LHCN-M2 (cell line): Measurements from ENCODE around the gene DNAH3. TPM values are rescaled to one million over a fixed set of nuclear protein-coding genes. Genes with fewer than 3 reads are reported as not detected.
A peak's percentile ranks its signal among the peaks of the same experiment; 100 is the strongest.
"Not testable (repeated sequence)": the region's sequence is repeated elsewhere in the genome, so short reads cannot be mapped to it uniquely, and the experiment has no call there.

Experiments used
- DNase-seq: peaks from one replicate; pipeline ENCODE4 v3.0.0-alpha.2; 2012; ENCODE audit warnings: low read depth
- polyA plus RNA-seq: library from polyadenylated mRNA; unstranded; fragments of >200 nt; gene quantifications from one replicate; pipeline ENCODE4 v1.2.1, GENCODE V29; 2012; ENCODE audit warnings: missing spikeins
- total RNA-seq: library from RNA; depleted of rRNA; stranded (reverse); fragments of >200 nt; gene quantifications from 2 replicates; pipeline ENCODE4 v1.2.3, GENCODE V29; 2014; rRNA removed

The DNAH3 gene, protein sequence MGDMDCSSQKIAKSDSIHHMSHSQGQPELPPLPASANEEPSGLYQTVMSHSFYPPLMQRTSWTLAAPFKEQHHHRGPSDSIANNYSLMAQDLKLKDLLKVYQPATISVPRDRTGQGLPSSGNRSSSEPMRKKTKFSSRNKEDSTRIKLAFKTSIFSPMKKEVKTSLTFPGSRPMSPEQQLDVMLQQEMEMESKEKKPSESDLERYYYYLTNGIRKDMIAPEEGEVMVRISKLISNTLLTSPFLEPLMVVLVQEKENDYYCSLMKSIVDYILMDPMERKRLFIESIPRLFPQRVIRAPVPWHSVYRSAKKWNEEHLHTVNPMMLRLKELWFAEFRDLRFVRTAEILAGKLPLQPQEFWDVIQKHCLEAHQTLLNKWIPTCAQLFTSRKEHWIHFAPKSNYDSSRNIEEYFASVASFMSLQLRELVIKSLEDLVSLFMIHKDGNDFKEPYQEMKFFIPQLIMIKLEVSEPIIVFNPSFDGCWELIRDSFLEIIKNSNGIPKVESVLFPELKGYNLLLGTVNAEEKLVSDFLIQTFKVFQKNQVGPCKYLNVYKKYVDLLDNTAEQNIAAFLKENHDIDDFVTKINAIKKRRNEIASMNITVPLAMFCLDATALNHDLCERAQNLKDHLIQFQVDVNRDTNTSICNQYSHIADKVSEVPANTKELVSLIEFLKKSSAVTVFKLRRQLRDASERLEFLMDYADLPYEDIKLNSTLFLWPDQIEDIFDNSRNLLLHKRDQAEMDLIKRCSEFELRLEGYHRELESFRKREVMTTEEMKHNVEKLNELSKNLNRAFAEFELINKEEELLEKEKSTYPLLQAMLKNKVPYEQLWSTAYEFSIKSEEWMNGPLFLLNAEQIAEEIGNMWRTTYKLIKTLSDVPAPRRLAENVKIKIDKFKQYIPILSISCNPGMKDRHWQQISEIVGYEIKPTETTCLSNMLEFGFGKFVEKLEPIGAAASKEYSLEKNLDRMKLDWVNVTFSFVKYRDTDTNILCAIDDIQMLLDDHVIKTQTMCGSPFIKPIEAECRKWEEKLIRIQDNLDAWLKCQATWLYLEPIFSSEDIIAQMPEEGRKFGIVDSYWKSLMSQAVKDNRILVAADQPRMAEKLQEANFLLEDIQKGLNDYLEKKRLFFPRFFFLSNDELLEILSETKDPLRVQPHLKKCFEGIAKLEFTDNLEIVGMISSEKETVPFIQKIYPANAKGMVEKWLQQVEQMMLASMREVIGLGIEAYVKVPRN (N-terminal part only)
- under 0.01 TPM in 1 of 2 replicates, not detected in the other for total RNA-seq
- not detected for polyA plus RNA-seq

GRCh38 chr16:21150375-21151001 lies at the start of gene DNAH3:
Gene DNAH3 (minus strand): TSS chr16:21150846. CDS start chr16:21150319, 527 bp downstream.
- DNase-seq = no peak

GRCh38 chr16:21199607-21200218 lies 49.1 kb upstream of the DNAH3 start:
- DNase-seq = no peak

GRCh38 chr16:21197621-21198020 lies 47.0 kb upstream of the DNAH3 start:
- no peak for DNase-seq

DNA sequence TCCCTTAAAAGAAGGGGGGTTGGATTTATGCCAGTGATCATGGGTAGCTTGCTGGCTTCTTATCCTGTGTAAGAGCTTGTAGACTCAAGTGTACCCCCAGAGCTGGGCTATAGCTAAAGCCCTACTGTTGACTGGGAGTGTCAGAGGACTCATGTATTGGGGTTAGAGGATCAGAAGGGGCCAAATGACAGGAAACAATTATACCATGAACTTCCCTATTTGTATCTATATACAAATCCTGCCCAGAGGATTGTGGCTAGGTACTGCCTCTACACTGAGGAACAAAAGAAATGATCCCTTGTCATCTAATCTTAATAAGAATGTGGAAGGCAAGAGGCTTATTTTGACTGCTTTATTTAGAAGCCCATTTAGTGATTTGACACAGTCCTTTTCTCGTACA lies 46.5 kb upstream of the DNAH3 start:
- no peak for DNase-seq

DNA sequence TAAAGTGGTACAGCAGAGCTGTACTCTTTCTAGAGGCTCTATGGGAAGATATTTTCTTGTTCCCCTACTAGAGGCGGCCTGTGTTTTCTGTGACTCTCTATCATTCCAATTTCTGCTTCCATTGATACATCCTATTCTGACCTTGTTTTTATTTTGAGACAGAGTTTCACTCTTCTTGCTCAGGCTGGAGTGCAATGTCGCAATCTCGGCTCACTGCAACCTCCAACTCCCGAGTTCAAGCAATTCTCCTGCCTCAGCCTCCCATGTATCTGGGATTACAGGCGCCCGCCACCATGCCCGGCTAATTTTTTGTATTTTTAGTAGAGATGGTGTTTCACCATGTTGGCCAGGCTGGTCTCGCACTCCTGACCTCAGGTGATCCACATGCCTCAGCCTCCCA lies 44.7 kb upstream of the DNAH3 start:
- DNase-seq = not testable (repeated sequence)

- peak; percentile 72 for DNase-seq
These were observed 44.2 kb upstream of the DNAH3 start for GRCh38 chr16:21194771-21195301.

DNA sequence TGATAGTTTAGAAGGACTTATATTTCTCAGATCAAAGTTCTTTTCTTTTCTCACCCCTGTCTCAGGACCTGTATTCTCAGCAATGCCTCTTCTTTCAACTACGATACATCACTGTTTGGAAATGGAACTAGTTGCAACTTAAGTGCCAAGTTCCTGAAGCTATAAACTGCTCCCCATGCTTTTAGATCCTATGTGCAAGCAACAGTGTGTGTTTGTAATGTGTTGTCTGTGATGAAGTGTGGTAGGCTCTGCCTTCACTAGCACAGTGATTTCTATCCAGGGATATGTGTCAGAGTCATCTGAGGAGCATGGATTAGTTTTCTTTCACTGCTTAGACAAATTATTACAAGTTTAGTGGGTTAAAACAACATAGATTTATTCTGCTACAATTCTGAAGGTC lies 42.3 kb upstream of the DNAH3 start:
- no peak for DNase-seq

GRCh38 chr16:21190599-21190998 lies 40.0 kb upstream of the DNAH3 start:
- DNase-seq = no peak

DNA sequence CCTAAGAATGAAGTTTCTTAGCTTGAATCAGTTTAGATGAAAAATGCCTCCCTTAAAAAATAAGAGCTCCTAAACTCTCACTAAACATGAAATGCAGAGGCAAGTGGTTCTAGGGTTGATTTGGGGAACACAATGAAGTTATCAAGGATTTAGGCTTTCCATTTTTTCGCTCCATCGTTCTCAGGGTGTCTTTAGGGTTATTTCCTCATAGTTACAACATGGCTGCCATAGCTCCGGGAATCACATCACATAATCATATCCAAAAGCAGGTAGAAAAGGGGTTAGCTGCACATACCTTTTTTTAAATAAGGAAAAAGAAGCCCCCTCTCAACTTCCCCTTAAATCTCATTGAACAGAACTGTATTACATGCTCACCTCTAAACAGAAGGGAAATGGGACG lies 39.4 kb upstream of the DNAH3 start:
- no peak for DNase-seq

- DNase-seq = no peak
These were observed 38.7 kb upstream of the DNAH3 start for GRCh38 chr16:21189311-21189710.

GRCh38 chr16:21186326-21186691 lies 35.7 kb upstream of the DNAH3 start:
- DNase-seq = peak; percentile 12

DNA sequence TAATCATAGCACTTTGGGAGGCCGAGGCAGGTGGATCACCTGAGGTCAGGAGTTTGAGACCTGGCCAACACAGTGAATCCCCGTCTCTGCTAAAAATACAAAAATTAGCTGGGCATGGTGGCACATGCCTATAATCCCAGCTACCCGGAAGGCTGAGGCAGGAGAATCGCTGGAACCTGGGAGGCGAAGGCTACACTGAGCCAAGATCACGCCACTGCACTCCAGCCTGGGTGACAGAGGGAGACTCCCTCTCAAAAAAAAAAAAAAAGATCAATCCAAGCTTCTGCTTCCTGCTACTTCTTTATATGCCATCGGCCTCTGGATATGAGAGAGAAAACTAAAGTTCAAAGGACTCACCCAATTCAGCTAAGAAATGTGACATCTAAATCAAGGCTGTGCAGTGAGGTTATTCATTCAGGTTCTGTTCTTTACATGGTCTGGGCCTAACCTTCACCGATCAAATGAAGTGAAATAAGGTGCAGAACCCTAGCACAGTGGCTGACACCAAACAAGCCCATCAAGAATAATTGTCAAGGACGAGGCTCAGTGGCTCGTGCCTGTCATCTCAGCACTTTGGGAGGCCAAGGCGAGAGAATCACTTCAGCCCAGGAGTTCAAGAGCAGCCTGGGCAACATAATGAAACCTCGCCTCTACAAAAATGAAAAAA lies 35.1 kb upstream of the DNAH3 start:
- DNase-seq = no peak

DNA sequence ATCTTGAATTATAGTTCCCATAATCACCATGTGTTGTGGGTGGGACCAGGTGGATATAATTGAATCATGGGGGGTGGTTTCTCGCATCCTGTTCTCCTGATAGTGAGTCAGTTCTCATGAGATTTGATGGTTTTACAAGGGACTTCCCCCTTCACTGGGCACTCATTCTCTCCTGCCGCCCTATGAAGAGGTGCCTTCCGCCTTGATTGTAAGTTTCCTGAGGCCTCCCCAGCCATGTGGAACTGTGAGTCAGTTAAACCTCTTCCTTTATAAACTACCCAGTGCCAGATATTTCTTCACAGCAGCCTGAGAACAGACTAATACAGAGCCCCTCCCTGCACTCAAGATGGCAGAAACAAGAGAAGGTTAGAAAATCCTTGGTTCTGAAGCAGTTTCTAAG lies 34.2 kb upstream of the DNAH3 start:
- peak; percentile 8 for DNase-seq

GRCh38 chr16:21183995-21184394 lies 33.3 kb upstream of the DNAH3 start:
- DNase-seq = no peak

- DNase-seq = no peak
These were observed 29.3 kb upstream of the DNAH3 start for GRCh38 chr16:21179983-21180365.

- DNase-seq = no peak
These were observed 28.7 kb upstream of the DNAH3 start for GRCh38 chr16:21179126-21179982.

DNA sequence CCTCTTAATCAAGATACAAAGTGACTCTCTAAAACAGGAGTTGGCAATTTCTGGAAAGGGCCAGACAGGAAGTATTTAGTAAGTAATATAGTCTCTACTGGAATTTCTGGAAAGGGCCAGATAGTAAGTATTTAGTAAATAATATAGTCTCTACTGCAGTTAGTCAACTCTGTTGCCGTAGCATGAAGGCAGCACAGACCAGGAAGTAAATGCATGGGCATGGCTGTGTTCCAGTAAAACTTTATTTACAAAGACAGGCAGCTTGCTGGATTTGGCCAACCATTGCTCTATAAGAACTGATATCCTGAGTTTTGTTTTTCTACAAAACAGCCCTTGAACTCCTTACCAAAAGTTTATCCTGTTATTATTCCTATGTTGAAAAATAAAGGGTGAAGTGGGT lies 24.8 kb upstream of the DNAH3 start:
- DNase-seq = no peak

DNA sequence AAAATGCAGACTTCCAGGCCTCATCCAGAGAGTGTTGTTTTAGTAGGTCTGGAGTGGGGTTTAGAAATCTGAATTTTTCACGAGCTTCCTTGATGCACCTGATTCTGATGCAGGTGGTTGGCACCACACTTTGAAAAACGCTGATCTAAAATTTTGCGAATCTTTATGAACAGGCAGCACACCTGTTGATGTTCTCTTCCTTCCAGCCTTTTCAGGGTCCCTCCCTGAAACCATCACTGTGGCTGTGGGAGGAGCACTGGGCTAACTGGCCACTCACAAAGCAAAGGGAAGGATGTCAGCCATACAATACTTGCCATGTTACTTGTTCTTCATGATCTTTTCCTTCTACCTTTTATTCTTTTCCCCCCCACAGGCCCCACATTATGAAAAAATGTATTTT lies 22.0 kb upstream of the DNAH3 start:
- no peak for DNase-seq

DNA sequence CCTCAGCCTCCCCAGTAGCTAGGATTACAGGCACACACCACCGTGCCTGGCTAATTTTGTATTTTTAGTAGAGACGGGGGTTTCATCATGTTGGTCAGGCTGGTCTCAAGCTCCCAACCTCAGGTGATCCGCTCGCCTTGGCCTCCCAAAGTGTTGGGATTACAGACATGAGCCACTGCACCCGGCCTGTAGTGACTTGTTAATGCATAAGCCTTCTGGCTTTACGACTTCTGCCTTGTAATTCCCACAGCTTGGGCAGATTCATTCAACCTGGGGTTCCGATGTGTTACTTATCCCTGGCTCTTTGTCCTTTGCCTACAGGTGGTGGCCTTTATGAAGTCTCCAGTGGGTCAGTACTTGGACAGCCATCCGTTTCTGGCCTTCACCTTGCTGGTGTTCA lies 19.5 kb upstream of the DNAH3 start:
- not testable (repeated sequence) for DNase-seq
